Activated CD4-positive, alpha-beta T cell treated with anti-CD3 and anti-CD28 coated beads, Interleukin-2, amount 50 U/mL, for 48 hours (primary cell): ENCODE data around the gene MSI2.

Experiments used
- DNase-seq, 2 experiments: peaks; one replicate each; pipeline ENCODE4 v3.0.0-alpha.2; 2020

MSI2 gene

DNA sequence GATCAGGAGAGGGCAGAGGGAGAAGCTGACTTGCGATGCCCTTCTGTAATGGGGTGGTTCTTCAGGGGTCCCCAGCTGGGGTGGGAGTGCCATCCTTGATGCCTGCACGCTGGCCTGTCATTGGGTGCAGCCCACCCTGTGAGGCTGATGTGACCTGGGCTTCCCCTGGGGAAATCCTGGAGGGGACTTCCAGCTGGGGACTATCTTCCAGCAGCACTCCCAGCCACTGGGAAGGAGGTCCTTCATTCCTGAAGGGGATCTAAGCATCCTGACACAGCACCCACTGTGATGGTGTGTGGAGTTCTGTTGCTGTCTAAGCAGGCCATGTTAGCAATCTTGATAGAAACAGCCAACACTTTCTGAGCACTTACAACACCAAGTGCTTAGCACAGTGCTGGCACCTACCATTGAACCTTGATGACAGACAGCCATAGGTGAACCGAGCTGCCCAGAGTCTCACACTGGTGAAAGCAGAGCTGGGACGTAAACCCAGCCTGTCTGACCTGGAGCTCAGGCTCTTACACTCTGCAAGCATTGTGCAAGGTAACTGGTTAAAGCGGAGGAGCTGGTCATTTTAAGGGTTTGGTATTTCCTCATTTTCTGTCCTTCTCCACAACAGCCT is 277.5 kb downstream of the MSI2 start:
- no peak for DNase-seq

DNA sequence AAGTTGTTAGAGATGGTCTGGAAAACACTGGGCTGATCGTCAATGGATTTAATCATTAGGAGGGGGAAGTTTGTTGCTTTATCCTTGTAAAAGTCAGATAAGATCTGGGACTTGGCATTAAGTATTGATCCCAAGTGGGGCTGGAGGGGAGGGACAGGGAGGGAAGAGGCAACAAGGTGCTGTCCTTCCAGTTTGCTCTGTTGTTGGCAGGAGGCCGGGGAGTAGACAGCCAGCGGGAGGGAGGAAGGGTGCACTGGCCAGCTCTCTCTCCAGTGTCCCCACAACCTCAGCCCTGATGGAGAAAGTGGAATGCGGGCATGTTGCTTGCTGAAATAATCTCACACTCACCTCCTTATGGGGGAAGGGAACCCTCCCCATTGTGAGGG is 278.5 kb downstream of the MSI2 start:
- DNase-seq: no peak

DNA sequence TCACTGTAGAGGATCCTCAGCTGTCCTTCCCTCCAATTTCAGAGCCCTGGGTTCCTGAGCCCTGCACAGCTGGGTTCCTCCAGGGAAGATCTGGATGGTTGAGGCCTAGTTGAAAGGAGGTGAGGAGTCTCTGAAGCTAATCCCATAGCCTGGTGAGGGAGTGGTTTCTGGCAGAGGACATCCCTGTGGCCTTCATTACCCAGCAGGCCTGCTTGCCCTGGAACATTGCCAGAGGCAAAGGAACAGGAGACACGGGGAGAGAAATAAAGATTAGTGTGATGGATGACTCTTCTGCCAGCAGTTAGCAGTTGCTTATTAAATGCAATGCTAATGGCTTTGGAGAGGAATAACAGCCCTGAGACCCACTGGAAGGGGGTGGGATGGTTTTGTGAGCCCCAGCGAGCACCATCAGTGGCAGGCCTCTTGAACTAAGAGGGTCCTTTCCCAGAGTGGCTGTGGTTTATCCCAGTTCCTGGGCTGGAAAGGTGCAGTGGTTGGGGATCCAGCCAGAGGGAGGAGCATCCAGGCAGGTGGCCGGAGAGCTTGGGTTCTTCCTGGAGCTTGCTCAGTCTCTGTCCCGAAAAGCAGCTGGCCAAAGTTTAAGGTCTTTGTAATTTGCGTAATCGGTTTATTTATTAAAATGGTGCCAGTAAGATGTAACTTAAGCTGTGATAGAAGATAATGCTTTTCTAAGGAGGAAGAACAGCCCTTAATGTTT is 279.1 kb downstream of the MSI2 start:
- no peak for DNase-seq

DNA sequence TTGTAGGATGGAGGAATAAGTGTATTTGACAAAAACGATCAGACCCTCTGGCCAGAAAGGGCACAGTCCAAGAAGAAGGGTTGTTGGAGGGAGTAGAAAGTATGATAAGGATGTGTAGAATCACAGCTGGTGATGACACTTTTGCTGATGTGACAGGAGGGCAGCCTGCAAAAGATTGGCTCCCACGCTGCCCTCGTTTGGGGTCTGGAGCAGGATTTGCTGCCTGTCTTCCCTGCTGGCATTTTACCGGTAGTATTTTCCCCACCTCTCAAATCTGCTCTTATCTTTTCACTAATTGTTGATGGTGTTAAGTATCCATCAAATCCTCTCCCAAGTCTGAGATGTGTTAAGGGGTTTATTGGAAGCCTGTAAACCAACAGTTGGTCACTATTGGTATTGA is 280.0 kb downstream of the MSI2 start:
- DNase-seq: no peak

DNA sequence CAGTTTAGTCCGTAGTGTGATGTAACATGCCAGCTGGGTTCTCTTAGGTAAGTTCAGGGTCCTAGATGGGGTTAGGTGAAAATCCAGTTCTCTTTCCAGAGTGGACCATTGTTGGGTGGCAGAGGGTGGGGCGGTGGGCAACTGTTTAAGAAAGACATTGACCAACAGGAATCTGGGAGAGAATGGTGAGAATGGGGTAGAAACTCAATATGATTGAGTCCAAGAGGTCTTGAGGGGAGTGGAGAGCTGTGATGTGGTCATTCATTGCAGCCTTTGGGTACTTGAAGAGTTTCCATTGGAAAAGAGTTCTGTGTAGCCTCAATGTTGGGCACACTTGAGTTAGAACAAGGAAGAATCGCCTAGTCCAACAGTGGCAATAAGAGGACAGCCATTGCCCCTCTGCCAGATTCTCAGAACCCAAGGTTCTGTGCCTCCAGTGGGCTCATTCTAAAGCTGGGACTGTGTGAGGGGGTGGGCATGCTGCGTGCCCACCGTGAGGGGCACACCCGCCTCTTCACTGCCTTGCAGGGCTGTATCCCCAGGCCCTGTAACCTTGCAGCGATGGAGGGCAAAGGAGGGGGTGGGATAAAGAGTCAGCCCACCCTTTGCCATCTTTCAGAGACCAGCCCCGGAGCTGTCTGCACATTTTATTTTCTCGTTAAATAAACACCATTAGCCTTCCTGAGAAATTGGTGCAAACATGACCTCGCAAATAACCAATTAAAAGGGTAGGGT is 280.6 kb downstream of the MSI2 start:
- no peak for DNase-seq

DNA sequence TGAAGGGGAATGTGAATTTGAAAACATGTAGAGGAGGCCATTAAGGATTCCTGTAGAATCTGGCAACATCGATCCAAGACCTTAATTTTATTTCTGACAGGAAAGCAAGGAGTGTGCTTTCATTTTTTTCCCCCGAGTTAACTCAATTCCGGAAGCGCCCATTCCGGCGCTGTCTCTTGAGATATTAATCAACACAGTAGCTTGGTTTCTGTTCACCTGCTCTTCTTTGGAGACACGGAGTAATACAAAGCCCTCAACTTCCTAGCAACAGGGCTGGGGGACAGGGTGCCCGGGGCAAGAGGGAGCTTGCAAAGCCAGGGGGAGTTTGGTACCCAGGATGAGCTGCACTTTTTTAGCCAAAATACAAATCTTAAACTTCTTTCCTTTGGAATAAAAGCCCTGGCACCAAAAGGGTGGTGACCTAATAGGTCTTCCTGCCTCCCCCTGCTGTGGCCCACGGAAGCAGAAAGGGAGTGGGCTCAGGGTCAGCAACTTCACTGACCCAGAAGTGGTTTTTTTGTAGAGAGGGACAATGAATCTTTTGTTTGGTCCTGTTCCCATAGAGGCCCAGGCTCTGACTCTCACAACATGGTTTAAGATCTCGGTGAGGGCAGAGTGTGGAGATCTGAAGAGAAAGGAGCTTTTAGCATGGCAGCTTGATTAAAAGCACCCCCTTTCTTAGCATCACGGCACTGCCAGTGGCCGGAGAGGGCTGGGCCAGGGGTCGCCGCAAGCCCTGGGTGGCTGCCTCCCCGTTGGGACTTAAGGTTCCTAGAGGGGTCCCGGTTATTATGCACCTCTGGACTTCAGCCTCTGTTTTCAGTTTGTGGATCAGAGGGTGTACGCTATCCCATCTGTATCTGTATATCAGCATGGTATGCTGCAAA is 281.4 kb downstream of the MSI2 start:
- no peak for DNase-seq

DNA sequence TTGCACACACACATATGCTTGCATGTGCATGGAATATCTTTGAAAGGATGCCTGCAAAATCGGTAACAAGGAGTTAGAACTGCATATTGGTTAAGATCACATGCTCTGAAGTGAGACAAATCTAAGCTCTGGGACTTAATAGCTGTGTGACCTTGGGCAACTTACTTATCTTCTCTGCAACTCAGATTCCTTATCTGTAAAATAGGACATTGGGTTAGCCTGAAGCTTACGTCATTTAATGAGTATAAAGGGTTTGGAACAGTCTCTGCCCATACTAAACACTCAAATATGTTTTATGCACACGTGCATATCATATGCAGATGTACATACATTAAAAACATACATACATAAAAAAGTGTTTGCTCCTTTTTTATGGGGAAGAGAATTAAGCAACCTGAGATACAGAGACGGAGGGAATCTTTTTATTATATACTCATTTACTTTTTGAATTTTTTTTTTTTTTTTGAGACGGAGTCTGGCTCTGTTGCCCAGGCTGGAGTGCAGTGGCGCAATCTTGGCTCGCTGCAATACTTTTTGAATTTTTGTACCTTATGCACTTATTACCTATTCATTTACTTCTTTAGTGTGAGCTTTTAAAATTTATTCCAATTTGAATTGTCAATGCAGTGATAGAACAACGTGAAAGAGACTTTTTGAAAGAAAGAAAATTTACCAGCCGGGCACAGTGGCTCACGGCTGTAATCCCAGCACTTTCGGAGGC is 282.6 kb downstream of the MSI2 start:
- DNase-seq: no peak

DNA sequence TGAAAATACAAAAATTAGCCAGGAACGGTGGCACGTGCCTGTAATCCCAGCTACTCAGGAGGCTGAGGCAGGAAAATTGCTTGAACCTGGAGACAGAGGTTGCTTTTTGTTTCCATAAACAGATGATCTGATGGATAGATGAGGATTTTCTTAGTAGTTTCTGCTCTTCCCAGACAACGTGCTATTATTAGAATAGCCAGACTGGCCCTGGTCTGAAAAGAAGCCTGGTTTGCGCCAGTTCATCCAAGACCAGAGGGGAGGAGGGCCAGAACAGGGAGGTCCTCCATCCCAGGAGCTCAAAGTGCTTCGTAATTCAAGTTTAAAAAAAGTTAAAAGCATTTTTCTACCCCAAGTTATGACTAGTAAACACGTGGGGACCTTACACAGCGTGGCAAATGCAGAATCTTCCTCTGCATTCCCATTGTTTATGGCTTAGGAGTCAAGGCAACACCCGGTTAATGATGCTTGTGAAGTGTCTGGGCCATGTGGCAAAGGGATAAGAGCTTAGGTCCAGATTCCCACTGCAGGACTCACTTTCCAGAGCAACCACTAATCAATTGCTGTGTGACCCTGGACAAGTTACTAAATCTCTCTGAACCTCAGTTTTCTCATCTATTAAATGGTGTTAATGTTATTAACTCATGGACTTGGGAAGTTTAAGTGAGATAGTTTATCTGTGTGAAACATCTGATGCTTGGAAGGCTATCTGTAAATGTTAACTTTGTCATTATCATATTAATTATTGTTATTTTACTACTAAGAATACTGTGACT is 283.4 kb downstream of the MSI2 start:
- no peak for DNase-seq

DNA sequence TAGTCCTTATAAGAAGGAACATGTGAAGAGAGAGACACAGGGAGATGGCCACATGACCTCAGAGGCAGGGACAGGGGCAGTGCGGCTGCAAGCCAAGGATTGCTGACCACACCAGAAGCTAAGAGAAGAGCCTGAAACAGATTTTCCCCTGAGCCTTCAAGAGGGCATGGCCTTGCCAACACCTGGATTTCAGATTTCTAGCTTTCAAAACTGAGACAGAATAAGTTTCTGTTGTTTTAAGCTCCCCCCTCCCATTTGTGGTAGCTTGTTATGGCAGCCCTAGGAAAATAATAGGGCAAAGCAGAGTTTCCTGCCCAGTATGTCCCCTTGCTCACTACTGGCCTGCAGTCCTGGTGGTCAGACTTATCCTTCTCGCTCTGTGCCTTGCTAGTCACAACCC is 284.3 kb downstream of the MSI2 start:
- DNase-seq: no peak

DNA sequence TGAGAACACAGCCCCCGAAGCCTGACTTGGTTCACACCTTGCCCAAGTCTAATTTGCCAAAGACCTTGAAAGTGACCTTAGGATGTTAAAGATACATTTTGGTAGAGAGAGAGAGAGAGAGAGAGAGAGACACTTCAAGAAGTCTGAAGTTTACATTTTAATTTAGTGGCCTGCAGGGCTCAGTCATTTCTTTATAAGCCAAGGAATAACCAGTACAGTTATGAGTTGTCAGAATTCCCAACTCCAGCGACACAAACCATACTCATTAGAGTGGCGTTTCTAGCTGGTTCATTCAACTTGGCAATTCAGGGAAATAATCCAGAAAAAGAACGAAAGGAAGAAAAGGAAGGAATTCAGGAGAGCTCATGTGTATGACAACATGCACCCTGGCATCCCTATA is 284.7 kb downstream of the MSI2 start:
- DNase-seq: no peak

DNA sequence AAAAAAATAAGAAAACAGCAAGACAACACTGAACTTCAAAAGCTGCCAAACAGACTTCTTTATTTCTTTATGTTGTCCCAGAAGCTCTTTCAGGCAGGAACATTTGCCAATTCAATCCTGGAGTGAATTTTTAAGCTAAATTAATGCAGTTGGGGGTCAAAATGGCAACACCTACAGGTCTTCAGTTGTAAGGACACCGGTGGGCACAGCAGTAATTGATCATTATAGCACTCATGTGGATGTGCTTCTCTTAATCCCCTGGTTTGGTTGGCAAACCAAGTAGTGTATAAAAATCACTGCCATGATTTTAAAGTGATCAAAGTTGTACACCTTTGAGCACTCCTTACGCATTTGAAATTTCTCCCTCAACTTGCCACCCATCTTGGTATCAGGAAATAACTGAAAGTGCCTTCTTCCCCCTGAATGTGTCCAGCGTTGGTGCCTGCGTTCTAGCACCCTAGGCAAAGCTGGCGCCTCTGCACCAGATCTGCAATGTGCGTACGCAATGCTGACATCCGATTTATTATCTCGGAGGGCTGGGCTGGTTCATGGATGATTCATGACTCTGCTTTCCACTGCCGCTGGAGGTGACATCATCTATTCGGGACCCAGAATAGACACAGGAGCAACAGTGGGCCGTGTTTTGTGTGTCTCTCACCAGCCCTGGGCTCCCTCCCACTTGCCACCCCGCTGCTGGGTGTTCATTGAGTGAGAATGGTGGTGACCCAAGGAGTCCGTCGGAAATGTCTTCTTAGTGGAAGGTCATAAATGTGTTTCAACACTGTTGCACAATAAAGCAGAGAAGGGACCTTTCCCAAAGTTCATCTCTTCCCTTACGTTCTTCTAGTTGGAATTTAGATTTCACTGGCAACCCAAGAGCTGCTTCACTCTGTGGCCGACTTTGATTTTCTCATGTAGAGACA is 285.4 kb downstream of the MSI2 start:
- no peak for DNase-seq

DNA sequence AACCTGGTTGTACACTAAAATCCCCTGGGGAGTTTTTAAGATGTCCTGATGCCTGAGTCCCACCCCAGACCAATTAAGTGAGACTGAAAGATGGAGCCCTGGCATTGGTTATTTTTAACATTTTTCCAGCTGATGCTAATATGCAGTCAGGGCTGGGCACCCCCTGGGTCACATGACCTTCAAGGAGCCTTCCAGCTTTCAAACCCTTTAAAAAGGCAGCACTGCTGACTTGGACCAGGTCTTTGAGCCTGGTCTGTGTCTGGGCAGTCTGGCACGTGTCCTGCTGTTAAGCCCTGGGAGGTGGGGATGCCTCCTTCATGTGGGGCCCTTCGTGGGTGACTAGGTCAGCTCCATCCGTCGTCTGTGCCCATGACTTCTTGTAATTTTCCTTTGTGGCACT is 286.2 kb downstream of the MSI2 start:
- DNase-seq: no peak

DNA sequence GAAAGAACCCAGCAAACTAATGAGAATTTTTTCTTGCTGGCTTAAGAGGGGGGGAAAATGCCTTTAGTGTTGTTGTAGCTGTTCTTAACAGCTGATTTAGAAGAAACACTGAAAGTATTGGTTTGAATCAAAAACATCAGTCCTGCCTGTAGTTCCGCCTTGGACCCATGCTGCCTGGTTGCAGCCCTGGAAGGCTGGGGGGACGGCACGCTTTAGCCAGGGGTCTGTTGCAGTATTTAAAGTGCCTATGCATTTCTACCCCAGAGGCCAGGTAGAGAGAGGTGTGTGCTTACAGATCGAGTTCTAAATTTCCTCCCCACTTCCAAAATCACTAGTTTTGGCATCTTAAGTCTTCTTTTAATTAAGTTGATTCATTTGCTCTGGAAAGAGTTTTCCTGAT is 286.9 kb downstream of the MSI2 start:
- no peak for DNase-seq

DNA sequence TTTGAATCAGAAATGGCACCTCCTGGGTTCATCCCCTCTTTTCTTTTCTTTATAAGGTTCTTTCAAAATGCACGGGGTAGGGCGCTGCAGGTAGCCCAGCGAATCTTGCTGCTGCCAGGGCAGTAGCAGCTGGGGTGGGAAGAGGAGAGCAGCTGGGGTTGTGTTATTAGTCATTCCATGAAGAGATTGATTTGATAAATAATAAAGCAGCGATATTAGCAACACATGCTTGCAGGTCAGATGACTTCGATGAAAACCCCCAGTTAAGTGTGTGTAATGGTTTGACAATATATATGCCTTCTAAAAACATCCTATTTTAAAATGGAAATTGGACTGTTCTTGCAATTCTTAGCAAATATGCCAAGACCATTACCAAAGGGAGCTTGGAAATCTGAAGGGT is 288.1 kb downstream of the MSI2 start:
- DNase-seq: no peak

DNA sequence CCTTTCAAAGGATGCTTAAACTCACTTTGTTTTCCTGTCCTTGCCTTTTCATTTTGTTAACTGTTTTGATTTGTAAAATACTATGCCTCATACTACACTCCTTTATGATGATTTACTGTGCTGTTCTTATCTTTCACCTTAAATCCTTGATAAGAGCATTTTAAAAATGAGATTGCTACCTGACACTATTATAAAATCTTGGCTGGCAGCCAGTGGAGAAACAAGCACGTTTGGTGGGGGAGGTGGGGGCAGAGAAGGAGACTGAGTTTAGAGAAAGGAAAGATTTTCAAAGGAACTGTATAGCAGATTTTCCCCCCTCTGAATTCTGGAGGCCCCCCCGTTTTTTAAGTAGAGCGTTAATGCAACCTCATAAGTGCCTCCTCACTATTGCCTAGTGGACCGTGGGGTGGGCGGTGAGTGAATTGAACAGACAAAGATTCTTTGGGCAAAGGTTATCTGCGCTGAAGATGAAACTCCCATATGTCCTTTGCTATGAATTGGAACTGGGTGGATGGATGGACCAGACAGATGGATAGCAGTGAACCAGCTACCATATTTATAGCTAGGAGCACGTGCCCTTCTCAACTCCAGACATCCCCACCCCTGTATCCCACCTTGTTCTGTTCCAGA is 288.6 kb downstream of the MSI2 start:
- DNase-seq: no peak

DNA sequence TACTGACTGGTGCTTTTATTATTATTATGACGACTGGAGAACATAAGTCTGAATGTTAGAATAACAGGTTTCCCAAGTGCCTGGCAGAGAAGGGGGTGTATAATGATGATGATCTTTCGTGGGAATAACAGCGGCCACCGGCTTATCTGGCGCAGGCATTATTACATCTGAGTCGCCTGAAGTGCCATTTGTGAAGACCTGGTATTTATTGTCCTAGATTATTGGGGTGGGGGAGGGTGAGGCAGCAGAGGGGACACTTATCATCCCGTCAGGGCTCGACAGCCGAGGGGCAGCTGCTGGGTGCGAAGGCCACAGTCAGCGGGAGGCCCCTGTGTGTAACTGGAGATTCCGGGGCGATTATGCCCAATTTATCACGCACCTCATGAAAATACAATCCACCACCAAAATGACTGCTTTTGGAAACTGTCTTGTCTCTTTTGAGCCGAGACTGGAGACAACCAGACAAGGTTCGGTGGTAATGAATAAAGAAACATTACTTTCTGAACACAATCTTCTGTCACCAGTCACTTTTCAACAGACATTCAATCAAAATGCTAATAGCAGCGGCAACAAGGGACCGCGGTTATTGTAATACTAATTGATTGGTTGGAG is 289.5 kb downstream of the MSI2 start:
- no peak for DNase-seq

DNA sequence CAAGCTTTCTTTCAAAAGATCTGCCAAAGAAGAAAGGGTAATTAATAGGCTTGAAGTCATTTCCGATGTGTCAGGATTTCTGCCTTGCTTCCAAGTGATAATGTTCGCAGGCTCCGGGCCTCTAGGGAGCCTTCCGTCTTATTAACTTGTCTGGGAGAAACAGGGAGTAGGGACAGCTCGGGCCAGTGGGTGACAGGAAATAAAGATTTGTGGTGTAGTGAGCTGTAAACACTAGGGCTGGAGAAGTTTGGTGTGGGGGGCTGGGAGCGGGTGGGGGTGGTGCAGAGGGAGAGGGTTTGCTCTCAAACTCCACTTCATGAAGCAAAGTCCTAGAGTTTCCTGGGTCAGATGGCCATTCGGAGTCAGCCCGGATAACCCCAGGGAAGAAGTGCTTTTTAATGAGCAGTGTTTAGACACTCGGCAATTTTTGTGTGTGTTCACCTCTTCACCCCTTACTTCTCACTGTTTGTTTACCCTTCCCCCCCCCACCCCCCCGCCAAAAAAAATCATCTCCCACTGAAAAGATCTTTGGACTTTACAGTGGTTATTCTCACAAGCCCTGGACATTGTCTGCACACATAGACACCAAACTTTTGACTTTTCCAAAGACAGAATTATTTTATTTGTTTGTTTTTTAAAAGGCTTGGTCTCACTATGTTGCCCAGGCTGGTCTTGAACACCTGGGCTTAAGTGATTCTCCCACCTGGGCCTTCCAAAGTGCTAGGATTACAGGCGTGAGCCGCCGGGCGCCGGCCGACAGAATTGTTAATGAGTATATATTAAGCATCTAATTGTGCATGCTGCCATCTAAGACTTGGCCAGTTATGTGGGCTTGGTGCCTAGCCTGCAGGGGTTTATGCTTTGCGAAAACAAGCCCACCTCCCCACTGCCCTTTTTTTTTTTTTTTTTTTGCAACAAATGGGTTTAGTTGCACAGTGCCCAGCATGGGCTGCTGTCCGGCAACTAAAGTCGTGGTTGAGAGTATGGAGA is 292.4 kb downstream of the MSI2 start:
- no peak for DNase-seq

DNA sequence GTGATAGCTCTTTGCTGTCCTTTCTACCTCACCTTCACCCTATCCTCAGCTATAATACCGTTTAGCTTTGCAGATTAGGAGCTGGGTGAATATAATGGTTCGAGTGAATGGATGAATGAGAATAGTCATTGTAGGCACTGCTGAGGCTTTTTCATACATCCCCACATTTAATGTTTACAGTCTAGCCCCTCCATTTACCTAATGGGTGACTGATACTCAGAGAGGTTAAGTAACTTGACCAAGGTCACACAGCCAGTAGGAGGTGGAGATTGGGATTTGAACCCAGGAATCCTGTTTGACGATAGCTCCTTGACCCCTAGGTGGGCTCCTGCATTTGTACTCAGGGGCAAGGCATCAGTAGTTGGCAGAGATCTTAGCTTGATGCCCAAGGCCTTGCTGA is 293.1 kb downstream of the MSI2 start:
- no peak for DNase-seq
